ENCODE results near the gene GSTM3.
"Not testable (repeated sequence)": the region's sequence is repeated elsewhere in the genome, so short reads cannot be mapped to it uniquely, and the experiment has no call there.

DNA sequence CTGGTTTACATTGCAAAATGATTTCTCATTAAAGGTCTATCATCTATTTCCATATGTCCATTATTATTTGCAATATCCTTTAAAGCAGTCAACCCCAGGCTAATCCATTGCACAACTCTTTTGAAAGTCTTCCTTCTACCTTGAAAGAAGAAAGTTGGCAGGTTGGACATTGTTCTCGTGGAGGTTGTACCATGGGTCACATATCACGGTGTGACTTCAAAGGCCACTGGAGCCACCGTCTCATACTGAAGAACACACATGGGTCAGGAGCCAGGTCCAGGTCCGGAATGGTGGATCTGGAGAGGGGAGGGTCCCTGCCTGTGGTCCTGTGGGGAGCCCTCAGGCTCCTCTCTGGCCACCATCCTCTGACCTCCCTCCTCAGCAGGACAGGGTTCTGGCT lies 54.9 kb downstream of the GSTM3 start:
- TF ChIP-seq CTCF (IDR thresholded peaks at IDR 0.05); ZFX (IDR thresholded peaks at IDR 0.05; ENCODE audit: borderline replicate concordance): not testable (repeated sequence)

All from 22Rv1 (cell line).